Measurements from ENCODE around the gene TIMM23.

GRCh38 chr10:46014206-46014605, 41.9 kb downstream of the TIMM23 start:
- TF ChIP-seq CTCF (conservative IDR thresholded peaks at IDR 0.05 in 1 of 2, IDR thresholded peaks at IDR 0.05 in 1 of 2; ENCODE audit: low read depth in 1 of 2, low read length in 2 of 2) (no peak), EZH2 (IDR thresholded peaks at IDR 0.05; ENCODE audit: low read length, missing control alignments) (no peak)

Data from fibroblast of lung (primary cell).